ENCODE results near the gene FAF1.

DNA sequence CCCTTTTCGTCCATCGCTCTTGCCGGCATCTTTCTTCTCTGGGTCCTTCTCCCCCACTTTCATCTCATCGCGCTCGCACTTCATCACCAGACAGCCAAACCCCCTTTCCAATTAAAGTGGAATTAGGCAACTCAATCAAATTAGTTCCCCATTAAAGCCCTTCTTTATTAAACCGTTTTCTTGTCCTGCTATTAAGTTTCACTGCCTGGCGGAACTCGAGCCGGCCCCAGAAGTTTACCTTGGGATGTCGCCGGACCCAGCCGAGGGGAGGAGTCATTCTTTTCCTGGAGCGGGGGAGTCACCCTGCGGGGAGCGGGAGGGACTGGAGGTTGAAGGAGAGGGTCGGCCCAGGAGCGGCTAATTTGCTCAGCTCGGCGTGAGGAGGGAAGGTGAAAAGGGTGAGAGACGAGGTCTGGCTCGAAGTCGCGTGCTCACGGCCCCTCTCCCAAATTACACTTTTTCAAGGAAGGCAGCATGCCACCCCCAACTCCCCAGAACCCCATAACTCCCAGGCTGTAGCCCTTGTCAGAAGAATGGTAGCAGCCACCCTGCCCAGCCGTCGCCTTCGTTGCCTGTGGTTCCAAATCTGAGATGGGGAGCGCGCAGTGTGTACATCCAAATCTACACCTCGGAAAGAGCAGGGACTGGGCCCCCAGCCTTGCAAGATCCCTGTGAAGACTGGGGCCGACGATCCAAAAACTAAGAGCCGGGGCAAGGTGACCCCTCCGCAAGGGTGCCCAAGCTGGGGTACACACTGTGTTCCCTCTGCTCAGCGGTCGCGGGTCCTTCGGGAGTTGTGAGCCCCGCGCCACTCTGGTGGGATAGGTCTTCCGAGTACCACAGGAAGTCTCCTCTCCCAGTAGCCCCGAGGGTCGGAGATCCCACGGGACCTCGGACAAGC, 543.3 kb downstream of the FAF1 start:
- TF ChIP-seq, protein P1, sequence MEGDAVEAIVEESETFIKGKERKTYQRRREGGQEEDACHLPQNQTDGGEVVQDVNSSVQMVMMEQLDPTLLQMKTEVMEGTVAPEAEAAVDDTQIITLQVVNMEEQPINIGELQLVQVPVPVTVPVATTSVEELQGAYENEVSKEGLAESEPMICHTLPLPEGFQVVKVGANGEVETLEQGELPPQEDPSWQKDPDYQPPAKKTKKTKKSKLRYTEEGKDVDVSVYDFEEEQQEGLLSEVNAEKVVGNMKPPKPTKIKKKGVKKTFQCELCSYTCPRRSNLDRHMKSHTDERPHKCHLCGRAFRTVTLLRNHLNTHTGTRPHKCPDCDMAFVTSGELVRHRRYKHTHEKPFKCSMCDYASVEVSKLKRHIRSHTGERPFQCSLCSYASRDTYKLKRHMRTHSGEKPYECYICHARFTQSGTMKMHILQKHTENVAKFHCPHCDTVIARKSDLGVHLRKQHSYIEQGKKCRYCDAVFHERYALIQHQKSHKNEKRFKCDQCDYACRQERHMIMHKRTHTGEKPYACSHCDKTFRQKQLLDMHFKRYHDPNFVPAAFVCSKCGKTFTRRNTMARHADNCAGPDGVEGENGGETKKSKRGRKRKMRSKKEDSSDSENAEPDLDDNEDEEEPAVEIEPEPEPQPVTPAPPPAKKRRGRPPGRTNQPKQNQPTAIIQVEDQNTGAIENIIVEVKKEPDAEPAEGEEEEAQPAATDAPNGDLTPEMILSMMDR (IDR thresholded peaks at IDR 0.05; ENCODE audit: low read depth, low read length, missing input control) = no peak
- TF ChIP-seq, protein P2, sequence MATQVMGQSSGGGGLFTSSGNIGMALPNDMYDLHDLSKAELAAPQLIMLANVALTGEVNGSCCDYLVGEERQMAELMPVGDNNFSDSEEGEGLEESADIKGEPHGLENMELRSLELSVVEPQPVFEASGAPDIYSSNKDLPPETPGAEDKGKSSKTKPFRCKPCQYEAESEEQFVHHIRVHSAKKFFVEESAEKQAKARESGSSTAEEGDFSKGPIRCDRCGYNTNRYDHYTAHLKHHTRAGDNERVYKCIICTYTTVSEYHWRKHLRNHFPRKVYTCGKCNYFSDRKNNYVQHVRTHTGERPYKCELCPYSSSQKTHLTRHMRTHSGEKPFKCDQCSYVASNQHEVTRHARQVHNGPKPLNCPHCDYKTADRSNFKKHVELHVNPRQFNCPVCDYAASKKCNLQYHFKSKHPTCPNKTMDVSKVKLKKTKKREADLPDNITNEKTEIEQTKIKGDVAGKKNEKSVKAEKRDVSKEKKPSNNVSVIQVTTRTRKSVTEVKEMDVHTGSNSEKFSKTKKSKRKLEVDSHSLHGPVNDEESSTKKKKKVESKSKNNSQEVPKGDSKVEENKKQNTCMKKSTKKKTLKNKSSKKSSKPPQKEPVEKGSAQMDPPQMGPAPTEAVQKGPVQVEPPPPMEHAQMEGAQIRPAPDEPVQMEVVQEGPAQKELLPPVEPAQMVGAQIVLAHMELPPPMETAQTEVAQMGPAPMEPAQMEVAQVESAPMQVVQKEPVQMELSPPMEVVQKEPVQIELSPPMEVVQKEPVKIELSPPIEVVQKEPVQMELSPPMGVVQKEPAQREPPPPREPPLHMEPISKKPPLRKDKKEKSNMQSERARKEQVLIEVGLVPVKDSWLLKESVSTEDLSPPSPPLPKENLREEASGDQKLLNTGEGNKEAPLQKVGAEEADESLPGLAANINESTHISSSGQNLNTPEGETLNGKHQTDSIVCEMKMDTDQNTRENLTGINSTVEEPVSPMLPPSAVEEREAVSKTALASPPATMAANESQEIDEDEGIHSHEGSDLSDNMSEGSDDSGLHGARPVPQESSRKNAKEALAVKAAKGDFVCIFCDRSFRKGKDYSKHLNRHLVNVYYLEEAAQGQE (IDR thresholded peaks at IDR 0.05) = no peak
- no peak for TF ChIP-seq MAX (IDR thresholded peaks at IDR 0.05)
- no peak for TF ChIP-seq SP1 (IDR thresholded peaks at IDR 0.05)
- no peak for TF ChIP-seq RXRA (IDR thresholded peaks at IDR 0.05)
- TF ChIP-seq EGR1 (IDR thresholded peaks at IDR 0.05; ENCODE audit: low read depth in 2 of 2) = no peak
- TF ChIP-seq TAF1 (conservative IDR thresholded peaks at IDR 0.05) = no peak
- TF ChIP-seq, protein P3, sequence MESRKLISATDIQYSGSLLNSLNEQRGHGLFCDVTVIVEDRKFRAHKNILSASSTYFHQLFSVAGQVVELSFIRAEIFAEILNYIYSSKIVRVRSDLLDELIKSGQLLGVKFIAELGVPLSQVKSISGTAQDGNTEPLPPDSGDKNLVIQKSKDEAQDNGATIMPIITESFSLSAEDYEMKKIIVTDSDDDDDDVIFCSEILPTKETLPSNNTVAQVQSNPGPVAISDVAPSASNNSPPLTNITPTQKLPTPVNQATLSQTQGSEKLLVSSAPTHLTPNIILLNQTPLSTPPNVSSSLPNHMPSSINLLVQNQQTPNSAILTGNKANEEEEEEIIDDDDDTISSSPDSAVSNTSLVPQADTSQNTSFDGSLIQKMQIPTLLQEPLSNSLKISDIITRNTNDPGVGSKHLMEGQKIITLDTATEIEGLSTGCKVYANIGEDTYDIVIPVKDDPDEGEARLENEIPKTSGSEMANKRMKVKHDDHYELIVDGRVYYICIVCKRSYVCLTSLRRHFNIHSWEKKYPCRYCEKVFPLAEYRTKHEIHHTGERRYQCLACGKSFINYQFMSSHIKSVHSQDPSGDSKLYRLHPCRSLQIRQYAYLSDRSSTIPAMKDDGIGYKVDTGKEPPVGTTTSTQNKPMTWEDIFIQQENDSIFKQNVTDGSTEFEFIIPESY (IDR thresholded peaks at IDR 0.05) = no peak
- TF ChIP-seq JUND (IDR thresholded peaks at IDR 0.05) = no peak
- TF ChIP-seq HNF4A (conservative IDR thresholded peaks at IDR 0.05) = no peak
- no peak for TF ChIP-seq YY1 (IDR thresholded peaks at IDR 0.05)

Measured in liver (tissue), 3 donors.